Neutrophil (primary cell): ENCODE results near the gene PLPPR4.

Experiments
- H3K27ac ChIP-seq: fragments of 200-600 bp; sonication (generic); 2 replicates; pipeline ENCODE4 v1.5.1; 2016; ENCODE audit warnings: mild to moderate bottlenecking, moderate library complexity
- H3K27me3 ChIP-seq: fragments of 200-600 bp; sonication (generic); 2 replicates; pipeline ENCODE4 v1.6.0; 2016; ENCODE audit warnings: mild to moderate bottlenecking
- H3K36me3 ChIP-seq: fragments of 200-600 bp; sonication (generic); 2 replicates; pipeline ENCODE4 v1.5.1; 2017
- H3K4me1 ChIP-seq, 2 experiments: fragments of 200-600 bp in 1 of 2; sonication (generic) in 1 of 2; 1 replicate in 1 of 2; 2 replicates in 1 of 2; pipeline versions ENCODE4 v1.5.1 to v1.6.1; 2013 to 2016; ENCODE audit warnings: low read depth in 1 of 2, low read length in 1 of 2, mild to moderate bottlenecking in 1 of 2, moderate library complexity in 1 of 2; ENCODE audit not compliant: control insufficient read depth in 1 of 2, insufficient read depth in 1 of 2
- H3K4me3 ChIP-seq, 2 experiments: fragments of 200-600 bp in 1 of 2; sonication (generic) in 1 of 2; 1 replicate in 1 of 2; 2 replicates in 1 of 2; pipeline ENCODE4 v1.5.1; 2013 to 2016; ENCODE audit warnings: low read depth in 1 of 2, low read length in 1 of 2, mild to moderate bottlenecking in 1 of 2, moderate library complexity in 1 of 2
- H3K9me3 ChIP-seq: fragments of 200-600 bp; sonication (generic); 2 replicates; pipeline ENCODE4 v1.5.1; 2016
- CTCF ChIP-seq: fragments of 200-600 bp; sonication (generic); IDR thresholded peaks from 2 replicates; pipeline ENCODE4 v1.5.1; 2016; ENCODE audit warnings: antibody characterized with exemption

Gene PLPPR4

GRCh38 chr1:99233446-99233845, 30.8 kb upstream of the PLPPR4 start:
- H3K27me3 ChIP-seq, result no peaks in the 10 kb centered on the region
- no peak overlapping the region for H3K4me3 ChIP-seq
- TF ChIP-seq CTCF, result no peak
- no peak overlapping the region for H3K27ac ChIP-seq
- peaks cover 10 to 14% of the 10 kb centered on the region in 2 experiments for H3K4me1 ChIP-seq
- H3K36me3 ChIP-seq, result no peaks in the 10 kb centered on the region
- H3K9me3 ChIP-seq, result no peaks in the 10 kb centered on the region

GRCh38 chr1:99236756-99237155, 27.5 kb upstream of the PLPPR4 start:
- peak overlapping the region; percentile 45 for H3K27ac ChIP-seq
- H3K9me3 ChIP-seq, result no peaks in the 10 kb centered on the region
- H3K36me3 ChIP-seq, result no peaks in the 10 kb centered on the region
- H3K4me3 ChIP-seq, result no peak overlapping the region
- TF ChIP-seq CTCF, result no peak
- H3K27me3 ChIP-seq, result no peaks in the 10 kb centered on the region
- H3K4me1 ChIP-seq, result peaks cover 10 to 14% of the 10 kb centered on the region in 2 experiments

GRCh38 chr1:99239690-99240089, 24.6 kb upstream of the PLPPR4 start:
- no peak for TF ChIP-seq CTCF
- Histone ChIP-seq H3K4me1 (peaks cover 10 to 14% of the 10 kb centered on the region in 2 experiments), H3K27me3 (no peaks in the 10 kb centered on the region), H3K9me3 (no peaks in the 10 kb centered on the region), H3K36me3 (no peaks in the 10 kb centered on the region), H3K27ac (no peak overlapping the region), H3K4me3 (no peak overlapping the region)

- Histone ChIP-seq H3K9me3 (no peaks in the 10 kb centered on the region), H3K27me3 (no peaks in the 10 kb centered on the region), H3K4me1 (peaks cover 10 to 14% of the 10 kb centered on the region in 2 experiments), H3K4me3 (no peak overlapping the region), H3K27ac (no peak overlapping the region), H3K36me3 (no peaks in the 10 kb centered on the region)
- no peak for TF ChIP-seq CTCF
Measured at GRCh38 chr1:99240621-99241020, 23.7 kb upstream of the PLPPR4 start.

- no peaks in the 10 kb centered on the region for H3K9me3 ChIP-seq
- H3K4me3 ChIP-seq, result no peak overlapping the region
- no peaks in the 10 kb centered on the region for H3K4me1 ChIP-seq
- H3K36me3 ChIP-seq, result no peaks in the 10 kb centered on the region
- H3K27me3 ChIP-seq, result no peaks in the 10 kb centered on the region
- H3K27ac ChIP-seq, result no peak overlapping the region
- TF ChIP-seq CTCF, result no peak
Measured at GRCh38 chr1:99246152-99246551, 18.1 kb upstream of the PLPPR4 start.

DNA sequence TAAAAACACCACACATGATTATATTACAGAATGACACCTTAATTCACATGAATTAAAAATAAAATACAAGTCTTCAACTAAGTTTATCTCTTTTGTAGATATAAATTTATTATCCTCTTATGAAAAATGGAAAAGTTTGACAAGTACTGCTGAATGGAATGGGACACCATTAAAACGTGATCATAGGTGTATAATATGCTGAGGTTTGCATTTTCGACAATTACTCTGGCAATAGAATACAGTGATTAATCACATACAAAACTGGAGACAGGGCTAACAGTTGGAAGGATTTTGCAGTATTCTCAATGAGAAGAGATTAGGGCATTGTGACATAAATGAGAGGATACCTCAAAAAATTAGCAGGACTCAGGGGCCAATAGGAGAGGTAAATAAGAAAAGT, 17.1 kb upstream of the PLPPR4 start:
- no peak for TF ChIP-seq CTCF
- Histone ChIP-seq H3K36me3 (no peaks in the 10 kb centered on the region), H3K27me3 (no peaks in the 10 kb centered on the region), H3K4me1 (no peaks in the 10 kb centered on the region), H3K9me3 (no peaks in the 10 kb centered on the region), H3K27ac (no peak overlapping the region), H3K4me3 (no peak overlapping the region)
